GM12872 (cell line): ENCODE results near the gene ALPK1.

Experiments
- TF ChIP-seq, protein P1 (sequence below): IDR thresholded peaks from 3 replicates; pipeline ENCODE4 v1.5.1; 2011; ENCODE audit warnings: low read depth, mild to moderate bottlenecking, low read length, moderate library complexity; ENCODE audit not compliant: insufficient read depth

Gene ALPK1

DNA sequence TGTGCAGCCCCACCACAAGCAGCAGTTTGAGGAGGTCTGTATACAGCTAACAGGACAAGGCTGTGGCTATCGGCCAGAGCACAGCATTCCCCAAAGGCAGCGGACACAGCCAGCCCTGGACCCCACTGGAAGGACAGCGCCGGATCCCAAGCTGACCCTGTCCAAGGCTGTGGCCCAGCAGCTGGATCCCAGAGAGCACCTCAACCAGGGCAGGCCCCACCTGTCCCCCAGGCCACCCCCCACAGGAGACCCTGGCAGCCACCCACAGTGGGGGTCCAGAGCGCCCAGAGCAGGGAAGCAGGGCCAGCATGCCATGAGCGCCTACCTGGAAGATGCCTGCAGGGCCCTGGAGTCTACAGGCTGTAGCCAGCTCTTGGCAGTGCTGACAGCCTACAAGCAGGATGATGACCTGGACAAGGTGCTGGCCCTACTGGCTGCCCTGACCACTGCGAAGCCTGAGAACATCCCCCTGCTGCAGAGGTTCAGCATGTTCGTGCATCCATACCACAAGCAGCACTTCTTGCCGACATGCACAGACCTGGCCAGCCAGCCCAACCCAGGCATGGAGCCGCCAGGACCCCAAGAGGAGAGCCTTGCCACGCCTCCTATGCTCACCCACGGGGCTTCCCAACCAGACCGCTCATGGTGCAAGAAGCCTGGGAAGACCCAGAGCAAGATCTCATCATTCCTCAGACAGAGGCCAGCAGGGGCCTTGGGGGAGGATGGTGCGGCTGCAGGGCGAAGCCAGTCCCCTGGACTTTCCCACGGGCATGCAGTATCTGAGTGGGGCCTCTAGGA, 62.0 kb downstream of the ALPK1 start:
- TF ChIP-seq, protein P1, sequence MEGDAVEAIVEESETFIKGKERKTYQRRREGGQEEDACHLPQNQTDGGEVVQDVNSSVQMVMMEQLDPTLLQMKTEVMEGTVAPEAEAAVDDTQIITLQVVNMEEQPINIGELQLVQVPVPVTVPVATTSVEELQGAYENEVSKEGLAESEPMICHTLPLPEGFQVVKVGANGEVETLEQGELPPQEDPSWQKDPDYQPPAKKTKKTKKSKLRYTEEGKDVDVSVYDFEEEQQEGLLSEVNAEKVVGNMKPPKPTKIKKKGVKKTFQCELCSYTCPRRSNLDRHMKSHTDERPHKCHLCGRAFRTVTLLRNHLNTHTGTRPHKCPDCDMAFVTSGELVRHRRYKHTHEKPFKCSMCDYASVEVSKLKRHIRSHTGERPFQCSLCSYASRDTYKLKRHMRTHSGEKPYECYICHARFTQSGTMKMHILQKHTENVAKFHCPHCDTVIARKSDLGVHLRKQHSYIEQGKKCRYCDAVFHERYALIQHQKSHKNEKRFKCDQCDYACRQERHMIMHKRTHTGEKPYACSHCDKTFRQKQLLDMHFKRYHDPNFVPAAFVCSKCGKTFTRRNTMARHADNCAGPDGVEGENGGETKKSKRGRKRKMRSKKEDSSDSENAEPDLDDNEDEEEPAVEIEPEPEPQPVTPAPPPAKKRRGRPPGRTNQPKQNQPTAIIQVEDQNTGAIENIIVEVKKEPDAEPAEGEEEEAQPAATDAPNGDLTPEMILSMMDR = no peak

DNA sequence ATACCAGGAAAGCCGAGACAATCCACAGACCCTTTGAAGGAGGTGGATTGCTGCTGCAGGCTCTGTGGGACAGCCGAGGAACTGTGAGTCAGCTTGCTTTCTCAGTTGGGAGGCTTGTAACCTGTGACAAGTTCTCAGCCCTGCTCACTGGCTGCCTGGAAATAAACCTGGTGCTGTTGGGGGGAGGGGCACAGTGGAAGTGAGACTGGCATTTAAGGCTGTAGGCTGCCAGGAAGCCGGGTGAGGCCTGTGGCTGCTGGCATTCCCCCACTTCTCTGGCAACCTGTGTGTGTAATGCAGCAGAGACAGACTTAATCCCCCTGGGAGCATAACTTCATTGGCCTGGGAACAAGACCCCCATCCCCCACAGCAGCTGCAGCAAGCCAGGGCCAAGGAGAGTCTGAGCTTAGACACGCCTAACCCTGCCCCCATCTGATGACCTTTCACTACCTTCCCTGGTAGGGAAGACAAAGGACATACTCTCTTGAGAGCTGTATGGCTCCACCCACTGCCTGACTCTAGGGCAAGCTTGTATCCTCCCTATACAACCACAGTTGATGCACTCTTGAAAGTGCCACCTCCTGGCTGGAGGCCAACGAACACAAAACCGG, 64.1 kb downstream of the ALPK1 start:
- TF ChIP-seq, protein P1 = no peak

DNA sequence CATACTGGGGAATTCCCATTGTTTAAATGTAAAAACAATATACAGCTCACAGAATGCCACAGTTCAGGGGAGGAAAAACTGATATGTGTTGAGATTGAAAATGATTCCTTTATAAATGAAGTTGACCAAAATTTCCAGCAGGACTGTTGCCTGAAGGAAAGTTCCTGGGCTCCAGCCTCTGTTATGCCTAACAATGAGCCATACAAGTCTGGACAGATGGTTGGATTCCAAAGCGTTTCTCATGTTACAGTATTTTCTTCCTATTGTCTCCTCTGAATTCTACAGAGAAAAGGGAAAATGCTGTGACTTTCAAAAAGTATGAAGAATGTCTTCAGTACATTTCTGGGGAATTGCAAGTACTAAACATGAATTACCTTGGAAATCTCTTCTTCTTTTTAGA, 73.3 kb downstream of the ALPK1 start:
- TF ChIP-seq, protein P1 = no peak

DNA sequence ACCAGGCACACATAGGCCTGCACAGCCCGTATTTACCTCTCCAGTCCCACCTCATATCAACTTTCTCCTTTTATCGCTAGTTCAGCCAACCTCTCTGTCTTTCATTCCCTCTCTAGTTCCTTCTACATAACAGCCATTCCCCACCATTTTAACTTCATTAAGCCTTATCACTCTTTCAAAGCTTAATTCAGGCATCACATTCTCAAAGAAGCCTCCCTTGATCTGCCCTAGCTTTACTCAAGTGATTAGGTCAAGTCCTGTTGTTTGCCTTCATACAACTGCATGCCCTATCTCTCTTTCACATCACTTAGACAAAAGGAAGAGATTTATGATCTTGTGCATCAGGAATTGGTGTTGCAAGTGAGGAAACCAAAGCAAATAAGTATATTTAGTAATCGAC, 74.2 kb downstream of the ALPK1 start:
- TF ChIP-seq, protein P1 = no peak

DNA sequence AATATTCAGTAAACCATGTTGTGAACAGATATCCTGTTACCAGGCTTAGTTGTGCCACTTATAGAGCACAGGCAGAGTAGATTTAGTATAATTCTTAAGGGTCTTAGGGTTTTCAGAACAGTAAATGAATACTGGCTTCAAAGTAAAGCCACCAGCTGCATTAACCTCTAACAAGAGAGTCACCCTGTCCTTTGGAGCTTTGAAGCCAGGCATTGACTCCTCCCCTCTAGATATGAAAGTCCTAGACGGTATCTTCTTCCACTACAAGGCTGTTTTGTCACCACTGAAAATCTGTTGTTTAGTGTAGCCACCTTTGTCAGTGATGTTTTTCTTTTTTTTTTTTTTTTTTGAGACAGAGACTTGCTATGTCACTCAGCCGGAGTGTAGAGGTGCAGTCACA, 77.7 kb downstream of the ALPK1 start:
- TF ChIP-seq, protein P1 = no peak

DNA sequence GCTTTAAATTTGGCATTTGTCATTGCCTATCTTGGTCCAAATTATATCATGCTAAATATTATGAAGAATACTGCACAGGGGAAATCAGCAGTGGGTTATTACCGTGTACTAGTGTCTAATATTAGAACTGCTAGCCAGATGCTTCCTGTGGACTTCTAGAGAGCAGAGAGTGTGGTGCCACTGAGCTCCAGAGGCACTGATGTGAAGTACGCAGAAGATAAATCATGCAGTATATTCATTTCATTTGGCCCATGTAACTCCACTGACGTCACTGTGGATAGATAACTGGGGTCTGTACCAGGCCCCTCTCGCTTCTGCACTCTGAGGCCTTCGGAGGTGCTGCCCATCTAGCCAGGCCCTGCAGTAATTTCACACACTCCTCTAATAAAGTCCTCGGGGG, 80.0 kb downstream of the ALPK1 start:
- TF ChIP-seq, protein P1 = no peak

DNA sequence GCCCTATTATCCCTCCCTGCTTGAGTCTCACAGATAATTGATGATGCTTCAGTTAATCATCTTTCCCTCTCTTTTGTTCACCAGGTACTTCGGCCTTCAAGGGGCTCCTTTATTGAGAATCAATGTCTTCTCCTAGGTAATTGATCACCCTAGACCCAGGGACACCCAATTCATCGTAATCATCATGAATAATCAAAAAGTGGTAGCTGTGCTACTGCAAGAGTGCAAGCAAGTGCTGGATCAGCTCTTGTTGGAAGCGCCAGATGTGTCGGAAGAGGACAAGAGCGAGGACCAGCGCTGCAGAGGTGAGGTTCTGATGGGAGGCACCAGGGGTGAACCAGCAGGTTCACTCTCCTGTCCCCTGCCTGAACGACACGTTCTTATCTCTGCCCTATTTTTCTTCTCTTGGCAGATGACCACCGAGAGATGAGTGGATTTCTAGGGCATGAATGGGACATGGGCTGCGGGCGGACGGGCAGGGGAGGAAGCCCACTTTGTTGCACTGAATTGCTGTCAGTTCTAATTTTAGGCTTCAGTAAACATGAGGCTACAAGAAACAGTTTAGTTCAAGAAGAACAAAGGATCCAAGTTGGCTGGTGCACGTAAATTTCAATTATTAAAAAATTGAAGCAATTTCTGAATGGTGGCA, 80.5 kb downstream of the ALPK1 start:
- TF ChIP-seq, protein P1 = no peak
